ENCODE measurements around the gene CRIM1. TPM values are rescaled to one million over a fixed set of nuclear protein-coding genes. Genes with fewer than 3 reads are reported as not detected.

CRIM1 gene
- total and polyA plus RNA-seq, 2 of the 8 experiments (the other 6 are each of a cell fraction or from before 2014, with no cell fraction given): 9.4 to 28.4 TPM

DNA sequence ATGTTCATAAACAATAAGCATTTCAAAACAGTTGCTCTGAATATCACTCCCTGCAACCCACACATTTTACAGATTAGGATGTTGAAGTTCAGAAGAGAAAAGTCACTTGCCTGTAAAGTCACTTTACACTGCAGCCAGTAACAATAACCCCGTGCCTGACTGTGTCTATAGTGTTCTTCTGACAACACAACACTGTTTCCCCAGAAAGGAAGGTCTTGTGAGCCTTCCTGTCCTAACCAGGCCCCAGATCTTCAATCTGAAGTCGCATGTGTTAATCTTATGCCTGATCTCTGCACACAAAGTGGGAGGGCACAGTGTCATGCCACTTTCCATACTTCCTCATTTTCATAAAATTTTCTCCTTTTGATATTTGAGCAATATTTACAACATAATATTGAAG lies 122.2 kb downstream of the CRIM1 start (continued):
- TF ChIP-seq, protein P1, sequence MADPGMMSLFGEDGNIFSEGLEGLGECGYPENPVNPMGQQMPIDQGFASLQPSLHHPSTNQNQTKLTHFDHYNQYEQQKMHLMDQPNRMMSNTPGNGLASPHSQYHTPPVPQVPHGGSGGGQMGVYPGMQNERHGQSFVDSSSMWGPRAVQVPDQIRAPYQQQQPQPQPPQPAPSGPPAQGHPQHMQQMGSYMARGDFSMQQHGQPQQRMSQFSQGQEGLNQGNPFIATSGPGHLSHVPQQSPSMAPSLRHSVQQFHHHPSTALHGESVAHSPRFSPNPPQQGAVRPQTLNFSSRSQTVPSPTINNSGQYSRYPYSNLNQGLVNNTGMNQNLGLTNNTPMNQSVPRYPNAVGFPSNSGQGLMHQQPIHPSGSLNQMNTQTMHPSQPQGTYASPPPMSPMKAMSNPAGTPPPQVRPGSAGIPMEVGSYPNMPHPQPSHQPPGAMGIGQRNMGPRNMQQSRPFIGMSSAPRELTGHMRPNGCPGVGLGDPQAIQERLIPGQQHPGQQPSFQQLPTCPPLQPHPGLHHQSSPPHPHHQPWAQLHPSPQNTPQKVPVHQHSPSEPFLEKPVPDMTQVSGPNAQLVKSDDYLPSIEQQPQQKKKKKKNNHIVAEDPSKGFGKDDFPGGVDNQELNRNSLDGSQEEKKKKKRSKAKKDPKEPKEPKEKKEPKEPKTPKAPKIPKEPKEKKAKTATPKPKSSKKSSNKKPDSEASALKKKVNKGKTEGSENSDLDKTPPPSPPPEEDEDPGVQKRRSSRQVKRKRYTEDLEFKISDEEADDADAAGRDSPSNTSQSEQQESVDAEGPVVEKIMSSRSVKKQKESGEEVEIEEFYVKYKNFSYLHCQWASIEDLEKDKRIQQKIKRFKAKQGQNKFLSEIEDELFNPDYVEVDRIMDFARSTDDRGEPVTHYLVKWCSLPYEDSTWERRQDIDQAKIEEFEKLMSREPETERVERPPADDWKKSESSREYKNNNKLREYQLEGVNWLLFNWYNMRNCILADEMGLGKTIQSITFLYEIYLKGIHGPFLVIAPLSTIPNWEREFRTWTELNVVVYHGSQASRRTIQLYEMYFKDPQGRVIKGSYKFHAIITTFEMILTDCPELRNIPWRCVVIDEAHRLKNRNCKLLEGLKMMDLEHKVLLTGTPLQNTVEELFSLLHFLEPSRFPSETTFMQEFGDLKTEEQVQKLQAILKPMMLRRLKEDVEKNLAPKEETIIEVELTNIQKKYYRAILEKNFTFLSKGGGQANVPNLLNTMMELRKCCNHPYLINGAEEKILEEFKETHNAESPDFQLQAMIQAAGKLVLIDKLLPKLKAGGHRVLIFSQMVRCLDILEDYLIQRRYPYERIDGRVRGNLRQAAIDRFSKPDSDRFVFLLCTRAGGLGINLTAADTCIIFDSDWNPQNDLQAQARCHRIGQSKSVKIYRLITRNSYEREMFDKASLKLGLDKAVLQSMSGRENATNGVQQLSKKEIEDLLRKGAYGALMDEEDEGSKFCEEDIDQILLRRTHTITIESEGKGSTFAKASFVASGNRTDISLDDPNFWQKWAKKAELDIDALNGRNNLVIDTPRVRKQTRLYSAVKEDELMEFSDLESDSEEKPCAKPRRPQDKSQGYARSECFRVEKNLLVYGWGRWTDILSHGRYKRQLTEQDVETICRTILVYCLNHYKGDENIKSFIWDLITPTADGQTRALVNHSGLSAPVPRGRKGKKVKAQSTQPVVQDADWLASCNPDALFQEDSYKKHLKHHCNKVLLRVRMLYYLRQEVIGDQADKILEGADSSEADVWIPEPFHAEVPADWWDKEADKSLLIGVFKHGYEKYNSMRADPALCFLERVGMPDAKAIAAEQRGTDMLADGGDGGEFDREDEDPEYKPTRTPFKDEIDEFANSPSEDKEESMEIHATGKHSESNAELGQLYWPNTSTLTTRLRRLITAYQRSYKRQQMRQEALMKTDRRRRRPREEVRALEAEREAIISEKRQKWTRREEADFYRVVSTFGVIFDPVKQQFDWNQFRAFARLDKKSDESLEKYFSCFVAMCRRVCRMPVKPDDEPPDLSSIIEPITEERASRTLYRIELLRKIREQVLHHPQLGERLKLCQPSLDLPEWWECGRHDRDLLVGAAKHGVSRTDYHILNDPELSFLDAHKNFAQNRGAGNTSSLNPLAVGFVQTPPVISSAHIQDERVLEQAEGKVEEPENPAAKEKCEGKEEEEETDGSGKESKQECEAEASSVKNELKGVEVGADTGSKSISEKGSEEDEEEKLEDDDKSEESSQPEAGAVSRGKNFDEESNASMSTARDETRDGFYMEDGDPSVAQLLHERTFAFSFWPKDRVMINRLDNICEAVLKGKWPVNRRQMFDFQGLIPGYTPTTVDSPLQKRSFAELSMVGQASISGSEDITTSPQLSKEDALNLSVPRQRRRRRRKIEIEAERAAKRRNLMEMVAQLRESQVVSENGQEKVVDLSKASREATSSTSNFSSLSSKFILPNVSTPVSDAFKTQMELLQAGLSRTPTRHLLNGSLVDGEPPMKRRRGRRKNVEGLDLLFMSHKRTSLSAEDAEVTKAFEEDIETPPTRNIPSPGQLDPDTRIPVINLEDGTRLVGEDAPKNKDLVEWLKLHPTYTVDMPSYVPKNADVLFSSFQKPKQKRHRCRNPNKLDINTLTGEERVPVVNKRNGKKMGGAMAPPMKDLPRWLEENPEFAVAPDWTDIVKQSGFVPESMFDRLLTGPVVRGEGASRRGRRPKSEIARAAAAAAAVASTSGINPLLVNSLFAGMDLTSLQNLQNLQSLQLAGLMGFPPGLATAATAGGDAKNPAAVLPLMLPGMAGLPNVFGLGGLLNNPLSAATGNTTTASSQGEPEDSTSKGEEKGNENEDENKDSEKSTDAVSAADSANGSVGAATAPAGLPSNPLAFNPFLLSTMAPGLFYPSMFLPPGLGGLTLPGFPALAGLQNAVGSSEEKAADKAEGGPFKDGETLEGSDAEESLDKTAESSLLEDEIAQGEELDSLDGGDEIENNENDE (IDR thresholded peaks at IDR 0.05; ENCODE audit: insufficient replicate concordance, low read length): no peak
- TF ChIP-seq TBP (IDR thresholded peaks at IDR 0.05; ENCODE audit: low read depth, low read length) (no peak), RXRA (IDR thresholded peaks at IDR 0.05; ENCODE audit: insufficient read depth, low read depth, low read length) (no peak), NRF1 (IDR thresholded peaks at IDR 0.05; ENCODE audit: low read depth, low read length) (no peak), TCF12 (IDR thresholded peaks at IDR 0.05; ENCODE audit: low read depth, low read length) (no peak), CTBP2 (IDR thresholded peaks at IDR 0.05; ENCODE audit: borderline replicate concordance, insufficient read depth, insufficient read length, low read length) (no peak), CBX5 (IDR thresholded peaks at IDR 0.05; ENCODE audit: low read depth, low read length) (no peak), SIRT6 (IDR thresholded peaks at IDR 0.05; ENCODE audit: low read length) (no peak), EZH2 (IDR thresholded peaks at IDR 0.05; ENCODE audit: low read depth, low read length, severe bottlenecking) (no peak), ASH2L (IDR thresholded peaks at IDR 0.05; ENCODE audit: low read length) (no peak)
- TF ChIP-seq, protein P2, sequence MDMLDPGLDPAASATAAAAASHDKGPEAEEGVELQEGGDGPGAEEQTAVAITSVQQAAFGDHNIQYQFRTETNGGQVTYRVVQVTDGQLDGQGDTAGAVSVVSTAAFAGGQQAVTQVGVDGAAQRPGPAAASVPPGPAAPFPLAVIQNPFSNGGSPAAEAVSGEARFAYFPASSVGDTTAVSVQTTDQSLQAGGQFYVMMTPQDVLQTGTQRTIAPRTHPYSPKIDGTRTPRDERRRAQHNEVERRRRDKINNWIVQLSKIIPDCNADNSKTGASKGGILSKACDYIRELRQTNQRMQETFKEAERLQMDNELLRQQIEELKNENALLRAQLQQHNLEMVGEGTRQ (IDR thresholded peaks at IDR 0.05; ENCODE audit: low read length): no peak
